Regular cardiac myocyte (primary cell): Measurements from ENCODE around the gene SCFD2. TPM values are rescaled to one million over a fixed set of nuclear protein-coding genes. Genes with fewer than 3 reads are reported as not detected.

ENCODE experiments used
- total RNA-seq: library from RNA; depleted of rRNA; stranded (reverse); fragments of >200 nt; gene quantifications from 2 replicates; pipeline ENCODE4 v1.2.3, GENCODE V29; 2014

SCFD2 gene
- total RNA-seq = 35.8 and 44.3 TPM in 2 replicates

DNA sequence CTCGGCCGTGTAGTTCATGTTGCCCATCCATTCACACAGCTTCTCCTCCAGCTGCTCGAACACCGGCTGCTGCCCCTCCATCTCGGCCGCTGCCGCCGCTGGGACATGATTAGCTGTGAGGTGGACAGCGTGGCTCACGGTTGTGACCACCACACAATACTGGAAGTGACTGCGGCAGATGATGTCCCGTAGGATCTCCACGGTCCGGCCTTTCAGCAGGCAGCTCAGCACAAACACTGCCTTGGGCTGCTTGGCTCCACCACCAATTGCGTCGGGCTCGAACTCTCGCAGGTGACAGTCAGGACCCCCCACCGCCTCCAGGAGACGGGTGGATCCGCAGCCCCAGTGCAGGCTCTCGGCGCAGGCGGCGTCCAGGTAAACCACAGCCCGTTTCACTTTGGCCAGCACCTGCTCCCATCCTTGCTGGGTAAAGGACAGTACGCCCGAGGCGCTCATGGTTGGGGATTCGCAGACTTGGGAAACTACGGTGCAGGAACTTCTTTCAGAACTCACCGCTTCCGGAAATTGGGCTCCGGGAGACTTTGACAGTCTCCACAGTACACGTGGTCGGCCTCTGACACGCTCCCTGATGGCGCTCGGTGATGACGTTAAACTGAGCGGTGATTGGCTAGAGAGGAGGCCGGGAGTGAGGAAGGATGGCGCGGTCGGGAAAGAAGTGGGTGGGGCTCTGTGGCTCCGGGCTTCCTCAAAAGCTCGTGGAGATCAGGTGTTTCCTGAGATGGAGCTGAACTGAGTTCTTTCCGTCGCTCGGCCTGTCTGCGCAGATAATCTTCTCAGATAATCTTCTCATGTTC is at the start of gene SCFD2:
Gene SCFD2, minus strand, starts transcription at position 576 of the 815 bp plus-strand sequence.

DNA sequence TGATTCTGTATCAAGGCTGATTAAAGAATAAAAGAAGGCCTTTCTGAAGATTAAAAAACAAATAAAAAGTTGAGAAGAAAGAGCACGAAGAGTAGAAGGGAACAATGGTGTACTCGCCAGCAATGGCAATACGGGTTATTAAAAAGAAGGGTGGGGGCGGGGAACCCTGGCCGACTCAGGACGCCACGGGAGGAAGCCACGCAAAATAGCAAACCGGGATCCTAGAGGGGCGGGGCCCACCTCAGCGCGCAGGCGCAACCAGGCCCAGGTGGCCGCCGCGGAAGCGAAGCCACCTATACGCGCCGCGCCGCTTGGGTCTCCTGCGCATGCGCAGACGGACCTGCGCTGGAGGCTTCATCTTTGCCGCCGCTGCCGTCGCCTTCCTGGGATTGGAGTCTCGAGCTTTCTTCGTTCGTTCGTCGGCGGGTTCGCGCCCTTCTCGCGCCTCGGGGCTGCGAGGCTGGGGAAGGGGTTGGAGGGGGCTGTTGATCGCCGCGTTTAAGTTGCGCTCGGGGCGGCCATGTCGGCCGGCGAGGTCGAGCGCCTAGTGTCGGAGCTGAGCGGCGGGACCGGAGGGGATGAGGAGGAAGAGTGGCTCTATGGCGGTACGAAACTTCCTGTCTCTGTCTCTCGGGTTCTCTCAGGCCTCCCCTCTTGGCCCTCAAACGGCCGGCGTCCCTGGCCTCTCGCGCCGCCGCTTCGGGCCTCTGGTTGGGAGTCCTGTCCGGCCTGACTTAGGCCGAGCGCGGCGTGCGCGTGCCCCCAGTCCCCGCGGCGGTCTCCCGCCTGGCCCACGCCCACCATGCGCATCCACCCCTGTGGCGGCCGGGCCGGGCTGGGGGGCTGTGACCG is 11.7 kb upstream of the SCFD2 start, which contains the start of gene FIP1L1:
Gene FIP1L1, plus strand, starts transcription at position 323 of the 852 bp plus-strand sequence. Its CDS starts 198 bp downstream, at position 521.

GRCh38 chr4:52861879-52862616 is 503.8 kb downstream of the SCFD2 start, which contains the start of gene RASL11B:
Gene RASL11B (plus strand): TSS chr4:52862317. CDS start chr4:52862508, 191 bp downstream.

Other genes starting within 250 kb of the SCFD2 start
- gene FIP1L1, start 11.6 kb upstream of the SCFD2 start, total RNA-seq = 71.5 and 81.5 TPM in 2 replicates
- 1.2 and 3.7 TPM in 2 replicates for gene LNX1, start 225.4 kb upstream of the SCFD2 start, total RNA-seq